Trophoblast cell (in vitro differentiated cells and primary cell): ENCODE data around the gene PLS1.
A peak's percentile ranks its signal among the peaks of the same experiment; 100 is the strongest.

Experiments
- DNase-seq, 2 donors: peaks; one replicate each; pipeline ENCODE4 v3.0.0-alpha.2; 2016
- H2AFZ ChIP-seq: 2 replicates; pipeline ENCODE4 v1.6.1; 2013; ENCODE audit warnings: low read length, moderate library complexity, mild to moderate bottlenecking; ENCODE audit not compliant: insufficient read depth, poor library complexity
- H2AK5ac ChIP-seq: 2 replicates; pipeline ENCODE4 v1.6.1; 2013; ENCODE audit warnings: mild to moderate bottlenecking, low read length
- H2BK120ac ChIP-seq: 2 replicates; pipeline ENCODE4 v1.6.1; 2013; ENCODE audit warnings: low read length, mild to moderate bottlenecking, moderate library complexity; ENCODE audit not compliant: insufficient read depth, poor library complexity
- H2BK12ac ChIP-seq: 2 replicates; pipeline ENCODE4 v1.6.1; 2013; ENCODE audit warnings: mild to moderate bottlenecking, low read length, moderate library complexity
- H2BK5ac ChIP-seq: 2 replicates; pipeline ENCODE4 v1.6.1; 2013; ENCODE audit warnings: low read length, low read depth, moderate library complexity, mild to moderate bottlenecking; ENCODE audit not compliant: poor library complexity
- H3K14ac ChIP-seq: 2 replicates; pipeline ENCODE4 v1.6.1; 2013; ENCODE audit warnings: mild to moderate bottlenecking, low read length
- H3K18ac ChIP-seq: 2 replicates; pipeline ENCODE4 v1.6.1; 2013; ENCODE audit warnings: mild to moderate bottlenecking, low read length
- H3K23ac ChIP-seq: 2 replicates; pipeline ENCODE4 v1.6.1; 2013; ENCODE audit warnings: low read length
- H3K27ac ChIP-seq: 2 replicates; pipeline ENCODE4 v1.5.1; 2013; ENCODE audit warnings: low read depth, mild to moderate bottlenecking, inconsistent platforms, low read length, moderate library complexity
- H3K27me3 ChIP-seq: 2 replicates; pipeline ENCODE4 v1.6.1; 2013; ENCODE audit warnings: inconsistent platforms, mild to moderate bottlenecking, low read length, moderate library complexity; ENCODE audit not compliant: insufficient read depth
- H3K36me3 ChIP-seq, 2 experiments: 1 replicate in 1 of 2; 2 replicates in 1 of 2; pipeline ENCODE4 v1.6.1; 2013; ENCODE audit warnings: low read length in 2 of 2, mild to moderate bottlenecking in 2 of 2, moderate library complexity in 1 of 2; ENCODE audit not compliant: insufficient read depth in 2 of 2, control insufficient read depth in 1 of 2
- H3K4ac ChIP-seq: 2 replicates; pipeline ENCODE4 v1.6.1; 2013; ENCODE audit warnings: low read depth, mild to moderate bottlenecking, low read length, moderate library complexity
- H3K4me1 ChIP-seq, 2 experiments: 1 replicate in 1 of 2; 2 replicates in 1 of 2; pipeline ENCODE4 v1.6.1; 2013; ENCODE audit warnings: low read length in 2 of 2, mild to moderate bottlenecking in 2 of 2, moderate library complexity in 1 of 2; ENCODE audit not compliant: insufficient read depth in 2 of 2, control insufficient read depth in 1 of 2
- H3K4me2 ChIP-seq: 2 replicates; pipeline ENCODE4 v1.6.1; 2013; ENCODE audit warnings: inconsistent platforms, mild to moderate bottlenecking, low read length, moderate library complexity
- H3K4me3 ChIP-seq: 2 replicates; pipeline ENCODE4 v1.5.1; 2013; ENCODE audit warnings: mild to moderate bottlenecking, low read depth, low read length, inconsistent platforms
- H3K79me1 ChIP-seq: one replicate; pipeline ENCODE4 v1.6.1; 2013; ENCODE audit warnings: low read length
- H3K79me2 ChIP-seq: 2 replicates; pipeline ENCODE4 v1.6.1; 2013; ENCODE audit warnings: low read length, mild to moderate bottlenecking; ENCODE audit not compliant: control insufficient read depth, insufficient read depth, poor library complexity
- H3K9ac ChIP-seq: 2 replicates; pipeline ENCODE4 v1.6.1; 2013; ENCODE audit warnings: mild to moderate bottlenecking, low read length
- H3K9me3 ChIP-seq: 2 replicates; pipeline ENCODE4 v1.6.1; 2013; ENCODE audit warnings: low read depth, mild to moderate bottlenecking, control low read depth, inconsistent platforms, low read length; ENCODE audit not compliant: insufficient read depth
- H4K12ac ChIP-seq: 2 replicates; pipeline ENCODE4 v1.6.1; 2013; ENCODE audit warnings: low read depth, mild to moderate bottlenecking, low read length, moderate library complexity
- H4K8ac ChIP-seq: 2 replicates; pipeline ENCODE4 v1.6.1; 2013; ENCODE audit warnings: low read depth, mild to moderate bottlenecking, low read length, moderate library complexity
- H4K91ac ChIP-seq: one replicate; pipeline ENCODE4 v1.6.1; 2013; ENCODE audit warnings: low read depth, mild to moderate bottlenecking, low read length, moderate library complexity
- WGBS: extraction: QIAGEN DNeasy Blood & Tissue Kit; methylation state at CpG from one replicate; pipeline ENCODE4 v1.1.7; 2013; ENCODE audit warnings: missing lambda C conversion rate; ENCODE audit not compliant: insufficient read length, insufficient coverage; ENCODE audit errors: extremely low coverage; 5-methylcytosine and 5-hydroxymethylcytosine counted together

PLS1 gene

DNA sequence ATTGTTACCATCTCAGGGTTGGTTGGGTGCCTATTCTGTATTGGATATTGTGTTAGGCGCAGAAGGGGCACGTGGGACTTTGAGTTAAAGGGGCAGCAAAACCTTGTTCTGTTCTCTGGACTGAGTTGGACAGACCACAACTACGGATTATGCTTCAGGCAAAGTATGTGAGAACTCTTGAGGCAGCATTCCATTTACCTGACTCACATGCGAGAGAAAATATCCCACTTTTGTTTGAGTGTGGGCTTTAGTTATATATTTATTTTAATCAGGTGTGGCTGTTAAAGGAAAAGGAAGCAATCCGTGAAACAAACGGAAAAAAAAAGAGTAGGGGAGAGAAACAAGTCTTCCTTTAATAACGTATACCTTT lies 627 bp upstream of the PLS1 start:
- no peak overlapping the region for H4K91ac ChIP-seq
- H3K4me1 ChIP-seq, result no peaks in the 10 kb centered on the region
- H2AFZ ChIP-seq, result no peak overlapping the region
- no peak overlapping the region for H2BK12ac ChIP-seq
- no peak overlapping the region for H4K8ac ChIP-seq
- H3K18ac ChIP-seq, result no peak overlapping the region
- H3K4ac ChIP-seq, result no peak overlapping the region
- no peaks in the 10 kb centered on the region for H3K36me3 ChIP-seq
- peak overlapping the region; percentile 16 for H2BK5ac ChIP-seq
- H2BK120ac ChIP-seq, result no peak overlapping the region
- H4K12ac ChIP-seq, result no peak overlapping the region
- no peak overlapping the region for H3K9ac ChIP-seq
- H3K4me3 ChIP-seq, result no peak overlapping the region
- H3K79me1 ChIP-seq, result peaks cover 7% of the 10 kb centered on the region
- H3K79me2 ChIP-seq, result peaks cover 2% of the 10 kb centered on the region
- H3K4me2 ChIP-seq, result peak overlapping the region; percentile 80
- H3K9me3 ChIP-seq, result no peaks in the 10 kb centered on the region
- no peak overlapping the region for H2AK5ac ChIP-seq
- H3K14ac ChIP-seq, result no peak overlapping the region
- no CpG with 5 or more reads among the region's 7 CpGs for WGBS
- no peaks in the 10 kb centered on the region for H3K27me3 ChIP-seq
- no peak overlapping the region for H3K23ac ChIP-seq
- H3K27ac ChIP-seq, result peak overlapping the region; percentile 79
- DNase-seq, result peak; percentile 43 to 93

DNA sequence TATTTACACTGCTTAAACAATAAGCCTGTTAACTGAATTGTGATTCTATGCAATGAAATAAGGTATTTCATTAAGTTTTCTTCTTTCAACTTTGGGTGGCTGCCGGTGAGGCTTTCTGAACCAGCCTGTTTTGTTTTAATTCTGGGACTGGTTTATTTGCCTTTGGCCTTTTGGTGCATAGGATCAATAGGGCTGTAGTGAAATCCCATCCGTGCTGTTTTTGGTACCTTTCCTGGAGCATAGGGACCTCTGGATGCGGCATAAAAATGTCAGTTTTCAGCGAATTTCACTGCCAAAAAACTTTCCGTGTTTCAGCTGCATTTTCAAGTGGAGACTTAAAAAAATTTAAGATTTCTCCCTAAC lies 514 bp downstream of the PLS1 start:
- H3K4ac ChIP-seq, result peak overlapping the region; percentile 5
- H3K23ac ChIP-seq, result no peak overlapping the region
- no peaks in the 10 kb centered on the region for H3K9me3 ChIP-seq
- no peak overlapping the region for H3K27ac ChIP-seq
- H3K79me2 ChIP-seq, result peaks cover 2% of the 10 kb centered on the region
- no peak overlapping the region for H4K91ac ChIP-seq
- H2BK5ac ChIP-seq, result peak overlapping the region; percentile 81
- peak overlapping the region; percentile 57 for H2BK120ac ChIP-seq
- no CpG with 5 or more reads among the region's 5 CpGs for WGBS
- no peak overlapping the region for H3K14ac ChIP-seq
- H2AFZ ChIP-seq, result peak overlapping the region; percentile 67
- H3K36me3 ChIP-seq, result no peaks in the 10 kb centered on the region
- H3K79me1 ChIP-seq, result peaks cover 7% of the 10 kb centered on the region
- H3K27me3 ChIP-seq, result no peaks in the 10 kb centered on the region
- peak overlapping the region; percentile 80 for H3K4me2 ChIP-seq
- H4K8ac ChIP-seq, result peak overlapping the region; percentile 88
- no peak overlapping the region for H4K12ac ChIP-seq
- H3K4me3 ChIP-seq, result peak overlapping the region; percentile 77
- H2AK5ac ChIP-seq, result no peak overlapping the region
- H3K9ac ChIP-seq, result peak overlapping the region; percentile 9
- DNase-seq, result no peak
- H3K4me1 ChIP-seq, result no peaks in the 10 kb centered on the region
- H3K18ac ChIP-seq, result no peak overlapping the region
- H2BK12ac ChIP-seq, result no peak overlapping the region

DNA sequence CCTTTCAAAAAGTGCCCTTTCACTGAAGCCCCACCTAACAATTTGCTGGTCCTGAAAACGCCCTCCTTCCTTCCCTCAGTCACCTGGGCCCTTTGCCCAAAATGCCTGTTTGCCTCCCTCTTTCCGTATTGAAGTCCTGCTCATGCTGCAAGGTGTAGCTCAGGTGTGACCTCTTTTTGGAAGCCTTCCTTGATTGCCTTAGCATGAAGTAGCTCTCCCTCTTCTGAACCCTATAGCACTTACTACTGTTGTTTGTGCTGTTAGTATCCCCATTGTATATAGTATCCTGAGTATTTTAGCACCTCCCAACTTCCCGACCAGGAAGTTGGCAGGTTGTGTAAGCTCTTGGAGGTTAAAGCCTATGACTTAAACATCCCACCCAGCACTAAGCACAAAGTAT lies 1.7 kb downstream of the PLS1 start:
- H3K18ac ChIP-seq, result no peak overlapping the region
- no peak overlapping the region for H3K23ac ChIP-seq
- WGBS, result no CpG with 5 or more reads among the region's 3 CpGs
- H3K27ac ChIP-seq, result no peak overlapping the region
- H3K4me1 ChIP-seq, result no peaks in the 10 kb centered on the region
- H3K9me3 ChIP-seq, result no peaks in the 10 kb centered on the region
- H4K12ac ChIP-seq, result no peak overlapping the region
- DNase-seq, result no peak
- H2BK5ac ChIP-seq, result no peak overlapping the region
- no peak overlapping the region for H3K4ac ChIP-seq
- H3K36me3 ChIP-seq, result no peaks in the 10 kb centered on the region
- H3K27me3 ChIP-seq, result no peaks in the 10 kb centered on the region
- peaks cover 2% of the 10 kb centered on the region for H3K79me2 ChIP-seq
- H3K4me3 ChIP-seq, result no peak overlapping the region
- no peak overlapping the region for H3K14ac ChIP-seq
- no peak overlapping the region for H3K4me2 ChIP-seq
- H4K8ac ChIP-seq, result no peak overlapping the region
- no peak overlapping the region for H3K9ac ChIP-seq
- peaks cover 7% of the 10 kb centered on the region for H3K79me1 ChIP-seq
- no peak overlapping the region for H4K91ac ChIP-seq
- no peak overlapping the region for H2BK120ac ChIP-seq
- no peak overlapping the region for H2AFZ ChIP-seq
- no peak overlapping the region for H2BK12ac ChIP-seq
- H2AK5ac ChIP-seq, result no peak overlapping the region

DNA sequence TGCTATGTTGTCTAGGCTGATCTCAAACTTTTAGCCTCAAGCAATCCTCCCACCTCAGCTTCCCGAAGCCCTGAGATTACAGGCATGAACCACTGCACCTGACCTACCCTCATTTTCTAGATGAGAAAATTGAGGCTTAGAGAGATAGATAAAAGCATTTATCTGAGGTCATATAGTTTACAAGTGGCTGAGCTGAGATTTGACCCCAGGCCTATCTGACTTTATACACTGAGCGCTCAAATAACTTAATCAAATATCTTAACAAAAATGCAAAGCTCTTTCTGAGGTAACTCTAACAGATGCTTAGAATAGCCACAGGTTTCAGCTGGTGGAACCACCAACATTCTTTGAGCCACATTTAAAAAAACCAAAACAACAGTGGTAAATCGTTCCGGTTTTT lies 5.5 kb downstream of the PLS1 start:
- no peaks in the 10 kb centered on the region for H3K4me1 ChIP-seq
- no peak overlapping the region for H2BK5ac ChIP-seq
- DNase-seq, result peak; percentile 88 to 97
- H3K23ac ChIP-seq, result no peak overlapping the region
- H3K79me1 ChIP-seq, result no peaks in the 10 kb centered on the region
- no peaks in the 10 kb centered on the region for H3K79me2 ChIP-seq
- no peaks in the 10 kb centered on the region for H3K27me3 ChIP-seq
- H3K9me3 ChIP-seq, result no peaks in the 10 kb centered on the region
- no peak overlapping the region for H2BK120ac ChIP-seq
- no peak overlapping the region for H3K4me2 ChIP-seq
- H3K14ac ChIP-seq, result no peak overlapping the region
- H4K12ac ChIP-seq, result no peak overlapping the region
- H3K36me3 ChIP-seq, result no peaks in the 10 kb centered on the region
- no peak overlapping the region for H2AK5ac ChIP-seq
- H2BK12ac ChIP-seq, result no peak overlapping the region
- H3K27ac ChIP-seq, result no peak overlapping the region
- H4K8ac ChIP-seq, result no peak overlapping the region
- H3K4ac ChIP-seq, result no peak overlapping the region
- no peak overlapping the region for H4K91ac ChIP-seq
- no peak overlapping the region for H3K9ac ChIP-seq
- H2AFZ ChIP-seq, result no peak overlapping the region
- no peak overlapping the region for H3K18ac ChIP-seq
- WGBS, result no CpG with 5 or more reads among the region's 4 CpGs
- H3K4me3 ChIP-seq, result no peak overlapping the region
